K562 (cell line): ENCODE data around the gene GNAI2. TPM values are rescaled to one million over a fixed set of nuclear protein-coding genes. Genes with fewer than 3 reads are reported as not detected.

ENCODE experiments used
- CREB3L1 ChIP-seq: fragments of 450-650 bp; IDR thresholded peaks from 2 replicates; pipeline ENCODE4 v1.6.1; 2014; ENCODE audit warnings: low read depth, mild to moderate bottlenecking, moderate library complexity, borderline replicate concordance
- DACH1 ChIP-seq: fragments of 450-650 bp; IDR thresholded peaks from 2 replicates; pipeline ENCODE4 v1.6.1; 2018; ENCODE audit not compliant: partially characterized antibody
- EP300 ChIP-seq: IDR thresholded peaks from 2 replicates; pipeline ENCODE4 v1.6.1; 2012; ENCODE audit warnings: low read length, improper control_type of control experiment
- FOSL1 ChIP-seq: fragments of 200-800 bp; sonication (Bioruptor generic); conservative IDR thresholded peaks from 2 replicates; pipeline ENCODE4 v1.6.1; 2016; ENCODE audit warnings: missing genetic modification characterization, missing compliant biosample characterization
- GTF3C2 ChIP-seq: IDR thresholded peaks from 3 replicates; pipeline ENCODE4 v1.6.1; 2011; ENCODE audit warnings: borderline replicate concordance, mild to moderate bottlenecking, moderate library complexity; ENCODE audit not compliant: insufficient read length; ENCODE audit errors: extremely low read depth
- KLF13 ChIP-seq: fragments of 450-650 bp; IDR thresholded peaks from 2 replicates; pipeline ENCODE4 v1.6.1; 2016; ENCODE audit warnings: missing genetic modification characterization, low read depth, mild to moderate bottlenecking, missing compliant biosample characterization, moderate library complexity, borderline replicate concordance
- SP1 ChIP-seq: sonication (generic); formaldehyde crosslinking; IDR thresholded peaks from 2 replicates; pipeline ENCODE4 v1.8.1; 2022; ENCODE audit warnings: mild to moderate bottlenecking, missing genetic modification reagents
- TOE1 ChIP-seq, 2 experiments: fragments of 450-650 bp in 1 of 2; sonication (generic) in 1 of 2; formaldehyde crosslinking in 1 of 2; IDR thresholded peaks; 2 replicates each; pipeline versions ENCODE4 v1.7.1 to v1.8.0; 2016 to 2022; ENCODE audit warnings: borderline replicate concordance in 2 of 2, mild to moderate bottlenecking in 2 of 2, antibody characterized with exemption in 1 of 2, inconsistent platforms in 1 of 2, low read depth in 1 of 2, missing genetic modification reagents in 1 of 2, moderate library complexity in 1 of 2
- TSHZ1 ChIP-seq: fragments of 250-450 bp; sonication (Bioruptor Pico); IDR thresholded peaks from 2 replicates; pipeline ENCODE4 v1.4.0; 2020; ENCODE audit warnings: mild to moderate bottlenecking, moderate library complexity
- ZNF121 ChIP-seq: sonication (generic); formaldehyde crosslinking; conservative IDR thresholded peaks from 2 replicates; pipeline ENCODE4 v1.8.0; 2022; ENCODE audit warnings: missing genetic modification reagents
- polyA plus RNA-seq, 8 experiments: library from polyadenylated mRNA; depleted of rRNA in 4 of 8; stranded (reverse) in 5 of 8; unstranded in 3 of 8; fragments of >200 nt; fragmentation: Nextera tagmentation in 2 of 8; fragmentation: Illumina TruSeq in 1 of 8; extraction: Ambion mirVana in 2 of 8; extraction: Trizol in 1 of 8; gene quantifications; 2 replicates each; pipeline versions ENCODE4 v1.2.1 to v1.2.3, GENCODE V29; 2011 to 2014; ENCODE audit warnings: inconsistent platforms in 1 of 8, missing spikeins in 1 of 8
- total RNA-seq, 7 experiments: library from RNA; depleted of rRNA in 6 of 7; stranded (reverse); fragments of >200 nt in 6 of 7; fragmentation: Illumina TruSeq in 2 of 7; extraction: Trizol in 2 of 7; gene quantifications; 2 replicates each; pipeline versions ENCODE4 v1.2.1 to v1.2.3, GENCODE V29; 2011 to 2021; ENCODE audit warnings: low replicate concordance in 1 of 7

Gene GNAI2
- total and polyA plus RNA-seq, 9 of the 15 experiments (the other 6 are each of a cell fraction or from before 2014, with no cell fraction given): 1.1 to 72.2 (median 42.7) TPM

GRCh38 chr3:50289130-50289529, 53.1 kb downstream of the GNAI2 start (continued):
- no peak for TF ChIP-seq SP1
- TF ChIP-seq TOE1 (IDR thresholded peaks at IDR 0.05; ENCODE audit: borderline replicate concordance): no peak
- TF ChIP-seq TOE1 (CRISPR knock-in tag; IDR thresholded peaks at IDR 0.05; ENCODE audit: borderline replicate concordance, low read depth): no peak
- no peak for TF ChIP-seq ZNF121 (CRISPR knock-in tag)
- TF ChIP-seq KLF13 (tag): no peak
- no peak for TF ChIP-seq CREB3L1
- no peak for TF ChIP-seq DACH1
- TF ChIP-seq GTF3C2: no peak
- TF ChIP-seq FOSL1: no peak
- no peak for TF ChIP-seq EP300
- no peak for TF ChIP-seq TSHZ1
